Activated CD4-positive, alpha-beta T cell treated with anti-CD3 and anti-CD28 coated beads for 1 hour (primary cell): Measurements from ENCODE around the gene JADE2.
"Not testable (repeated sequence)": the region's sequence is repeated elsewhere in the genome, so short reads cannot be mapped to it uniquely, and the experiment has no call there.

Source experiments
- DNase-seq: peaks from one replicate; pipeline ENCODE4 v3.0.0-alpha.2; 2020

Gene JADE2

DNA sequence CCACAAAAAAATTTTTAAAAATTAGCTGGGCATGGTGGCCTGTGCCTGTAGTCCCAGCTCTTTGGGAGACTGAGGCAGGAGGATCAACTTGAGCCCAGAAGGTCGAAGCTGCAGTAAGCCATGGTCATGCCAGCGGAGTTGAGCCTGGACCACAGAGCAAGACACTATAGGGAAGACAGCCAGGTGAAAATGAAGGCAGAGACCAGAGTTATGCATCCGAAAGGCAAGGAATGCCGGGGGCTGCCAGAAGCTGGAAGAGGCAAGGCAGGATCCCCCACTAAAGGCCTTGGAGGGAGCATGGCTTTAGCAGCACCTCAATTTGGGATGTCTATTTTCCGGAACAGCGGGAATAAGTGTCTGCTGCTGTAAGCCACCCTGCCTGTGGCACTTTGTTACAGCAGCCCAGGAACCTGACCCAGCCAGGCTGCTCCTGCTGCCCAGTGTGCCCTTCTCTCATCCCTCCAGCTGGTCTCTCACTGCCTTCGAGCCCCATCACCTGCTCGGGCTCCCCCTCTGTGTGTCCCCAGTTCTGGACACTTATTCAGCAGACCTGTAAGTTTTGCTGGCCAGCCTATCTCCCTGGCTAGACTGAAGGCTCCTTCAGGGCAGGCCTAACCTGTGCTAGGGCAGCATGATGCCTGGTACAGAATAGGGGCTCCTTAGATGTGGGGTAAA lies 16.8 kb upstream of the JADE2 start:
- no peak for DNase-seq

DNA sequence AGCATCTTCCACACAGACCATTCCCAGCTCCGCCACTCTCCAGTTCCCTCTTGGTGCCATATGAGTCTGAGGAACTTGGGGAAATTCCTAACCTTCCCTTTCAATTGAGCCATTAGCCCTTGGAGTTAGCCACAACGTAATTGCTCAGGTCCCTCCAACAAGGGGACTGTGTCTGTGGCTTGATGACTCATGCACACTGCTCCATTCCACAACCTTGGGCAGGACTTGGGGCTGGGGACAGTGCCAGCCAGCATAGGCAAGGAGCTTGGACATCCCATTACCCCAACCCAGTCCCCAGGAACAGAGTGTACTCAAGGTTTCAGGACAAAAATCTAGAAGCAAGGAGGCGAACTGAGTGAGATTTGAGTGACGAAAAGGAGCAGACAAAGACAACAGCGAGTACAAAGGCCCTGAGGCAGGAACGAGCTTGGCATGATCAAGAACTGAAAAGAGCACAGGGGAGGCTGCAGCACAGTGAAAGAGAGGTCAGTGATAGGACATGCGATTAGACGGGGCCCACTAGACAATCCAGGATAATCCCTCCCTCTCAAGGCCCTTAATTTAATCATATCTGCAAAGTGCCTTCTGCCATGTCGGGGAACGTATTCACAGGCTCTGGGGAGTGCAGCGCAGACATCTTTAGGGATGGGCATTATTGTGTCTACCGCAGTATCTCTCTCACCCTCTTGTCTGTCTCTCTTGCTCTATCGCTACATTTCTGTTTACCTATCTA lies 16.0 kb upstream of the JADE2 start:
- DNase-seq: no peak

DNA sequence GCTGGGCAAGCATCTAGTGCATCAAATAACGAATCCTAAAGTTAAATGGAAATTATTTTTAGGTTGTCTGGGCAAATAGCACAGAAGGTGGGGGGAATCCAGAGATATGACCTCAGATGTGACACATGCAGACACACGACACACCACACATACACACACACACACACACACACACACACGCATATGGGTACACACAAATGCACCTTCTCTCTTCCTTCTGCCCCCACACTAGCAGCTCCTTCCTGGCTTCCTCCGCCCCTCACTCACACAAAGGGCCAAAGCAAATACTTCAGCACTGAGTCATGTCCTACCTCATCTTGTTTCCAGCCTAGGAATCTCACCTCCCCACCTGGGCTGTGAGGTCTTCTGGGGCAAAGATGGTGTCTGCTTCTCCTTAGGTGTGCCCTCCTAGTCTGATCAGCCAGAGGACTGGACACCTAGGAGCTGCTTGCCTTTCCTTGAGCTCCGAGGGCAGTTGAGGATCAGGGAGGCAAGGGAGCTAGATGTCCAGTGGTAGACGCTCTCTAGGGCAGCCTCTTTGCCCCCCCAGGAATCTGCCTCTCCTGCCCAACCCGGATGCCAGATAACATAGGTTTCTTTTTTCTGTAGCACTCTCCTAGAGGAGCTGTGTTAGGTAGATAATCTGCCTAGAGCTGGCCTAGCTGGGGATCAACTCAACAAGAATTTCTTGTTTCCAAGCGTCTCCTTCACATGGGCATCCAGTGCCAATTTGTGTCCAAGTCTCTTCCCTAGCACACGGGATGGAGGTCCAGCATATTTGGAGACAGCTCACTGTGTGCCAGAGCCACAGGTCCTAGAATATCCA lies 14.3 kb upstream of the JADE2 start:
- DNase-seq: no peak

DNA sequence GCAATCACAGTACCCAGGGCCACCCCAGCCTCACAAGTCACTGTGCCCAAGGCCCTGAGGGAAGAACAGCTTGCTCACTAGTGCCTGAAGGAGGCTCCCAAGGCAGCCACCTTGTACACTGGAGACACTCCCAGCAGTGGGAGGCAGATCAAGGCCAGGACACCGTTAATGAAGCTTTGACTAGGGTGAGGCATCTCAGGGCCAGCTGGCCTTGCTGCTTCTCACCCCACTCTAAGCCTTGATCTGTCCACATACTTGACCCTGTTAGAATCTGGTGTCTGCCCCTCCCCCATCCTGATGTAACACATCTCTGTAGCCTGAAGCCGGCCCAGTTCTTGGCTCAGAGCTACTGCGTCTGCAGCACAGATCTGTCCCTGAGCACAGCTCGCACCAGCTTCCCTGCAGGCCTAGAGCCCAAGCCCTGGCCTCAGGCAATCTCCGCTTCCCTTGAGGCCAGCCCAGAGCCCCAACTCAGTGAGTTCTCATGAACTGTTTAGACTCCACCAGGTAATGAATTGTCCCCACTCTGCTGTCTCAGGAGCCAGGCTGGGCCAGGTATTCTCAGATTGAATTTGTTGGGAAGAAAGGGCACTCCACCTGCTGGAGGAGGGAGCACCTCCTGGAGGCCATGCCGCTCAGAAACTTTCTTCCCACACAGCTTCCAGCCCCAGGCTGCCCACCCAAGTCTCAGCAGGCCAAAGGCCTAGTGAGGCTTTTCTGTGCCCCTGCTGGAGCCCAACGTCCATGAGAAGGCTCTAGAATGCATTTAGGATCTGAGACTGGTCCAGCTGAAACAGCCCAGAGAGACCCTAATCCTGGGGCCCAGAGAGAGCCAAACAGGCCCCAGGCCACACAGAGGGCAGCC lies 13.4 kb upstream of the JADE2 start:
- DNase-seq: no peak

DNA sequence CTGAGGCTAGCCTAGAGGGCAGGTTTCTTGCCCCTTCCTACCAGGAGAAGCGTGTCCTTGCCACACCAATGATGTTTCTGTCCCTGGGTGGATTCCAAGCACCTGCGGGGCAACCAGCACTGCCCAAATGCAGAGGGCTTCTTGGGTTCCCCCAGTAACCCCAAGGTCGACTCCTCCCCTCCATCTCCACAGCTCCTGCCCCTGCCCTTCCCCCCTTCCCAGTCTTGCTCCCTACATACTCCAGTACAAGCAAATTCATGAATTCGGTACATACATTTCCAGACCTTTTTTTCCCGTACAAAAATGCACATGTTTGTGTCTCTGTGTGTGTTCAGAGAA lies 12.8 kb upstream of the JADE2 start:
- no peak for DNase-seq

DNA sequence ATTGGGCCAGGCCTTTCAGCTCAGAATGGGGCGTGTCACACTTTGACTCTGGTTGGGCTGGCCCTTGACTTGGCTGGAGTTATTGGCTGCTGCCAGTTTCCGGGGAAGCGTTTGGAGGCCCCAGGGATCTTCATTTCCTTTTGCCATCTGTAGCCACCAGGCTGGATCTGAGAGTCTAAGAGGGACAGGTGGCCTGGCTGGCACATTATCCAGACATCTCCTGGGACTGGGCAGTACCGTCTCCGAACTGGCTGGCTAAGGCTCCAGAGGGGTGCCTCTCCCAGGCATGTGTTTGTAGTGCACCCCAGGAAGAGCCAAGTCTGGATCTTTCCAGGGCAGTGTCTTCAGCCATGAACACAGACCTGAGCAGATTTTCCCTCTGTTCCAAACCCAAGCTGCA lies 9.7 kb upstream of the JADE2 start:
- DNase-seq: no peak

DNA sequence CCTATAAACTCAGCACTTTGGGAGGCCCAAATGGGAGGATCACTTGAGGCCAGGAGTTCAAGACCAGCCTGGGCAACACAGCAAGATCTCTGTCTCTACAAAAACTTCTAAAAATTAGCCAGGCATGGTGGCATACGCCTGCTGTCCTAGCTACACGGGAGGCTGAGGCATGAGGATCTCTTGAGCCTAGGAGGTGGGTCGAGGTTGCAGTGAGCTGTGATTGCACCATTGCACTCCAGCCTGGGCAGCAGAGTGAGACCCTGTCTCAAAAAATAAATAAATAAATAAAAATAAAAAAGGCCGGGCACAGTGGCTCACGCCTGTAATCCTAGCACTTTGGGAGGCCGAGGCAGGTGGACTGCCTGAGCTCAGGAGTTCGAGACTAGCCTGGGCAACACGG lies 8.5 kb upstream of the JADE2 start:
- DNase-seq: not testable (repeated sequence)

DNA sequence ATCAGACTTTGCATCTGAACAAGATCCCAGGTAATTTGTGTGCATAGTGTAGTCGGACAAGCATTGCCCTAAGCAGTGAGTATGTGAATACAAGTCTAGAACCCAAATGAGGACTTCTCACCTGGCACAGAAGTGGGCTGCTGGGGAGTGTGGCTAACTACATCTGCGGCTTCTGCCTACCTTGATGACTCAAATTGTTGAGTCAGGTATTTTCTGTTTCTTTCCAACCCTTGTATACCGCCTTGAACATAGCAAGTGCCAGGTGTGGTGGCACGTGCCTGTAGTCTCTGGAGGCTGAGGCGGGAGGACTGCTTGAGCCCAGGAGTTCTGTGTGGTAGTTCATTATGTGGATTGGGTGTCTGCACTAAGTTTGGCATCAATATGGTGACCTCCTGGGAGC lies 7.9 kb upstream of the JADE2 start:
- DNase-seq: no peak

DNA sequence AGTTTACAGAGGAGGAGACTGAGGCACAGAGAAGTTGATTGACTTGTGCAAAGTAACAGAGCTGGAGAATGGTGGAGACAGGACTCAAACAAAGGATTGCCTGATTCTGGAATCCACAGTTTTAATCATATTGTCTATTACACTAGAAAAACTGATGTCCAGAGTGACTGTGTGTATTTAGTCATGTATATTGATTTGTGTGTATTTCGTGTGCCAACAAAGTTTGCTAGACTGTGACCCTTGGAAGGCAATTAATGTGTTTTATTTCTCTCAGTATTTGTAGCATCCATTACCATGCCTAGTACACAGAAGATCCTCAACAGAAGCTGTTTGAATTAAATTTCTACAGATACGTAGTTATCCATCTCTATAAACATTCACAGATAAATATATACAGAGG lies 5.5 kb upstream of the JADE2 start:
- DNase-seq: no peak

DNA sequence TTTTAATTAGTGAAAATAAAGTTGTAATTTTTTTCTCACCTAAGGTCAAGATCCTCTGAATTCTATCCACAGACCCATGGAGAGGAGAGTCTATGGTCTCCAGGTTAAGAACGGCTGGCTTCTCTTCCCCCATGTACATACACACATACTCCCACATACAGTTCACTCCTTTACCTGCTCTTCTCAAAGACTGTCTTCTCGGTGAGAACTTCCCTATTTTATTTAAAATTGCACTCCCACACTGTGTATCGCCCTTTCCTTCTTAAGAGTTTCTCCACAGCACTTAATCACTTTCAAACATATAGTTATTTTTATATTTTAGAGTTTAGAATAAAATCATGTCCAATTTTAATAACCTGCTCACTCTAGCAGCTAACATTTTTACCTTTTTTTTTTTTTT lies 3.6 kb upstream of the JADE2 start:
- no peak for DNase-seq

DNA sequence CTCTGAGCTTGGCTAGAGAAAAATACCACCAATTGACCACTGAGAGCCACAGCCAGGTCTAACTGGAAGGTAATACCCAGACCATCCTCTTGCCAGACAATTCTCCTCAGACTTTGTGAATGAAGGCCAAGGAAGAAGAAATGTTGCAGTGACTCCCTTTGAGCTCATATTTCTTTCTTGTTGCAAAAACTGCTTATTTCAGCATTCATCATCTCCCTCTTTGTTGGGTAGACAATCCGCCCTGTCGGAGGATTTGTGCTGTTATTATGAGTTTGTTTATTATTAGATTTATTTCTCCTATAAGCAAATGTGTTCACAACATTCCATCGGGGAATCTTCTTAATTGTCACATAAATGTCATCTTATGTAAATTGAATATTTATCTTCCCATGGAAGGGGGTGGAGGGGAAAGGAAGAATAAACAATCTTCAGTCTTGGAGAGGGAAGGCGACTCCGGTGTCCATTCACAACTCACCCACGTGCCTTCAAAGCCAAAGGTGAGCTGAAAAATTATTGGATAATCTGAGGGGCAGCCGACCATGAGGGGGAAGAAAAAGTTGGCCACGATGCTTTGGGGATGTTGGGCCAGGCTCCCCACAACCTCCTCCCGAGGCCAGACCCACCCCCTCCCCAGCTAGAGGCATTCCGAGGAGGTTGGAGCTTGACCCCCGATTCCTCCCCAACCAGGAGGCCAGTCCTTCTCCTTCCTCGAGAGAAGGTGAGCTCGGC lies 1.8 kb upstream of the JADE2 start:
- DNase-seq: no peak

DNA sequence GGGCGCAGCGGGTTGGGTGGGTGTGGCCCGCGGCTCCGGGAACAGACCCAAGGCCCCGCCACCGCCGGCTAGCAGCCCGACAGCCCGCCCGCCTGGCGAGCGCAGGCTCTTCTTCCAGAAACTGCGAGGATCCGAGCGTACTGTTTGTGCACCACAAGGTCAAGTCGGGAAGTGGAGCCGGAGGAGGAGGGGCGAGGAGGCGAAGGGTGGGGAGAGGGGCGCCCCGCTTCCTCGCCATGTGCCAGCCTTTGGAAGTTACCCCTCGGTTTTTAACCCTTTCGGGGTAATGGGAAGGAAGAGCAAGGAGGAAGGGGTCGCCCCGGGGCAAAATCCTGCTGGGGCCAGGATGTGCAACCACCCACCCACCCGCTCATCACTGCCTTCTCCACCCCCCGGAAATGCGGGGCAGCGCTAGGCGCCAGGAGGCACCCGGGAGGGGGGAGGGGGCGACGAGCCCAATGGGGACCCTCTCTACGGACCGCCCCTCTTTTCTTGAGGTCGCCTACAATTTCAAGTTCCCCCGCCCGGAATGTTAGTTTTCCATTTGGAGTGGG lies 1.1 kb upstream of the JADE2 start:
- DNase-seq: peak; percentile 52

DNA sequence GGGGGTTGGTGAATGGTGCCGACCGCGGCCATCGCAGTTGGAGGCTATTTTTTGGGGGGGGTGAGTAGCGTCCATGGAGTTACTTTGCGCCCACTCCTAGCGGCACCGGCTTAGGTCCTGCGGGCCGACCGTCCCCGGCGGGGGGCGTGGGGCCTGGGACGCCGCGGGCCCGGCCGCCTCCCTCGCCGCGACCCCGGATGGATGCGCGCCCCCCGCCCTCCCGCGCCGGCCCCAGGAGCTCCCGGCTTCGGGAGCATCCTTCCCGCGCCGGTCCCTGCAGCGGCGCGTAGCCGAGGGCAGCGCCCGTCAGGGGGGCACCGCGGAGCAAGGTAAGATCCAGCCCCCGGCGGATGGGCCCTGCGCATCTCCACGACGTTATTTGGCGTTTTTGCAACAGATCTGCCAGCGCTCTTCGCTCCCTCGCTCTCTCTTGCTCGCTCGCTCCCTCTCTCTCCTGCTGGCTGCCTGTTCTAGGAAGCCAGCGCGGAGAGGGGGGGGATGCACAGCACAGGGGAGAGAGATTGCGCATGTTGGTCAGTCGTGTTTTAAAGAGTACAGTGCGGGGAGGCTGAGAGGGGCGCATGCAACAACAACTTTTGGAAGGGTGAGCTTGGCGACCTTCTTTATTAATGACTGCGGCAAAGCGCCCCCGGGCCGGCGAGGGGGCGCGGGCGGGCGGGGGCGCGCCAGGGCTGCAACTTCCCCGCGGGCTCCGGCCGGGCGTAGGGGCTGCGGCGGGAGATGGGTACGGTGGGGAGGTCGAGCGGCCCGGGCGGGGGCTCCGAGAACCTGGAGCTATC lies 413 bp downstream of the JADE2 start:
- DNase-seq: peak; percentile 38

DNA sequence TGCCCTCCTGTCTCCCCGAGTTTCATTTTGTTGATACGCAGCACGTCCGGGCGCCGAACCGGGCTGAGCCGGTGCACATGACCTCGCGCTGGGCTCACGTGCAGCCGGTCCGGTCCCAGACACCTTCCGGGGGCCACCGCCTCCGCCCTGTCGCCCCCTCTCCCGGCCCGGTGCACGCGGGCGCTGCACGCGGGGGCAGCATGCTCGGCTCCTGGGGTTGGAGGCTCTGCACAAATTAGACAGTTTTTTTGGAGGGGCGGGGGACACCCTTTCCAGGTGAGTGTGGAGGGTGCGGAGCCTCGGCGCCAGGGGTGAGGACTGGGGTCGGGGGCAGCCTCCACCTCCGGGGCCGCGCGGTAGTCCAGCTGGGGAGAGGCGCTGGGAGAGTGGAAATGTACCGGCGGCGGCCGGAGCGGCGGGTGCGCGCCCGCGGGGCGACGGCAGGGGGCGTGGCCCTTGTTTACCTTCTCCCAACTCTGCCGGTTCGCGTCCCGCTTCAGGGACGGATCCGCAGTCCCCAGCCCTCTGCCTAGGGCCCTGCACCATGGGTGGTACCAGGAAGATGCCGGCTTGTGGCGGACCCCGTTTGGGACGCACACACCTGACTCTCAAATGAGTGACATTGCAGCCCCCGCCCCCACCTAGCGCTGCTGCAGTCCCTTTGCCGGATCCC lies 1.1 kb downstream of the JADE2 start:
- peak; percentile 38 for DNase-seq

DNA sequence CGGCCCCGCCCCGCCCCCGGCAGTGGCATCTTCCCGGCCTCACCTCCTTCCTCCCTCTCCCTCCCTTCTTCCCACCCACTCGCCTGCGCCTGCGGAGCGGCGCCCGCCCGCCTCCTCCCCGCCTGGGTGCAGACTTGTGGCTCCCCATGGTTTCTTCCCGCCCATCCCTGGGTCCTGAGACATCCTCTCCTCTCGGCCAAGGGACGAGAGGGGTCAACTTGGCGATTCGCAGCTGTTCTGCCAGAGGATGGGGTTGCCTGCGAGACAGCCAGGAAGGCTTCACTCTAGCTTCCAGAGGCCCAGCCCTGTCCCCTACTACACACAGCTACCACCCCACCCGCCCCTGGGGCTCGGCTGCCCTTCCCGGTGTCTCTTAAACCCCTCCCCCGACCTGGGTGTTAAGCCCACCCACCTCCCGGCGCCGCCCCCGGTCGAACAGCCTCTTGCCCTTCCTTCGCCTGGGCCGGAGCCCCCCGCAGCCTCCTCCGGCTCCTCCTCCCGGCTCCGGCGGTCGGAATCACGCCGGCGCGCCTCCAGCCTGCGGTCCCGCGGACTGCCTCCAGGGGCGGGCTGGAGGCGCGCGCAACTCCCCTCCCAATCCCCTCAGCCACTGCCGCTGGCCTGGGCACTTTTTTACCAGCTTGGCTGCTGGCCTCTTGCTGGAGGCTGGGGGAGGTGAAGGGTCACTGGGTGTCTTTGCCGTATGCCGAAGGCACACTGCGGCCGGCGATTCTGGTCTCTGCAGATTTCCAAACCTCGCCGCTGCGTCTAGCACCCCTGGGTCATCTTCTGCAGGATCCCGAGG lies 1.9 kb downstream of the JADE2 start:
- peak; percentile 51 for DNase-seq

DNA sequence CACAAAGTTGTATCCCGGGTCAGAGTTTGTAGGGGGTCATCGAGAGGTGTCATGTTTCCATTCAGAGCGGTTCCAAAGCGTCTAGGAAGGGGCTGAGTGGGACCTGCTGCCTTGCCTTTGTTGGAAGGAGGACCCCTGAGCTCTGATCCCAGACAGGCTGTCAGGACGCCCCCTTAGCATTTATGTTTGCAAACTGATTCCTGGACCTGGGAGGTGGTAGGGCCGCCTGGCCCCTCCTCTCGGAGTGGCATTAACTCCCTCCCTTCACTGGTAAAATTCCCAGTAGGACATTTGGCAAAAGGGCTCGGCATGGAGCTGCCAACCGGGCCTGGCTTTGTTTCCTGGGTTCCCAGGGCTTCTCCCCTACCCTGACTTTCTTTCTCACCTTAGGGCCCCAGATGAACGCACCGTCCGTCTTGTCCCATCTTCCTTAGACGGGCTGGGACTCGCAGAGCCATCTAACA lies 2.5 kb downstream of the JADE2 start:
- no peak for DNase-seq

DNA sequence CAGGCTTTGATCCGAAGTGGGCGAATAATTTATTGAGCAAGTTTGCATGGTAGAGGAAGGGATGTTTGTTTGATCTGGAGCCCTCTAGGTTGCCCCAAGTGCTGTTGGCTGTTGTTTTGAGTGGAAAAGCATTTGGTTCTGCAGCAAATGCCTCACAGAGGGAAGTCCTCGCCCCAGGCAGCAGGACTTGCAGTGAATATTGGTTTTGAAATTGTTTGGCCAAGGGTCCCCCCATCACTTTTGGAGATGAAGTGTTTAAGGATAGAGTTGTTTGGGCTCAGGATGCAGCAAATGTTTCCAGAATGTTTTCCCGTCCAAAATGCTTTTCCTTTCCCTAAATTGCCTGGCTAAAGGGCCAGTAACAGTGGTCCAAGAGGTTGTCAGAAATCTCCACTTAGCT lies 3.1 kb downstream of the JADE2 start:
- no peak for DNase-seq

DNA sequence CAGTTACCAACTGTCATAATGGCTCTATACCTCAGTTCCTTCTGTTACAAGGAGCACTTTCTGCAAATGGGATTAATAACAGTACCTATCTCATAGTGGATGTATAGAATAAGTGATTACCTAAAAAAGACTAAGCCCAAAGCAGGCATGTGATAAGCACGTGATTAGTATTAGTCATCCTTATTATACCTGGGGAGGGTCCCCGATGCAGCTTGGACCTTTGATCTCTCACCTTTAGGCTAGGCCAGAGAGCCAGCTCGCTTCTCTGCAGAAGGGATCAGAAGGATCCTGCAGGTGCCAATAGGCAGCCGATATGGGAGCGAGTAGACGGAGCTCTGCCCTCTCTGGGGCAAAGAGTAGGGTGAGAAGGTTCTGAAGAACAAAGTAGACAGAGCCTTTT lies 4.0 kb downstream of the JADE2 start:
- DNase-seq: no peak

DNA sequence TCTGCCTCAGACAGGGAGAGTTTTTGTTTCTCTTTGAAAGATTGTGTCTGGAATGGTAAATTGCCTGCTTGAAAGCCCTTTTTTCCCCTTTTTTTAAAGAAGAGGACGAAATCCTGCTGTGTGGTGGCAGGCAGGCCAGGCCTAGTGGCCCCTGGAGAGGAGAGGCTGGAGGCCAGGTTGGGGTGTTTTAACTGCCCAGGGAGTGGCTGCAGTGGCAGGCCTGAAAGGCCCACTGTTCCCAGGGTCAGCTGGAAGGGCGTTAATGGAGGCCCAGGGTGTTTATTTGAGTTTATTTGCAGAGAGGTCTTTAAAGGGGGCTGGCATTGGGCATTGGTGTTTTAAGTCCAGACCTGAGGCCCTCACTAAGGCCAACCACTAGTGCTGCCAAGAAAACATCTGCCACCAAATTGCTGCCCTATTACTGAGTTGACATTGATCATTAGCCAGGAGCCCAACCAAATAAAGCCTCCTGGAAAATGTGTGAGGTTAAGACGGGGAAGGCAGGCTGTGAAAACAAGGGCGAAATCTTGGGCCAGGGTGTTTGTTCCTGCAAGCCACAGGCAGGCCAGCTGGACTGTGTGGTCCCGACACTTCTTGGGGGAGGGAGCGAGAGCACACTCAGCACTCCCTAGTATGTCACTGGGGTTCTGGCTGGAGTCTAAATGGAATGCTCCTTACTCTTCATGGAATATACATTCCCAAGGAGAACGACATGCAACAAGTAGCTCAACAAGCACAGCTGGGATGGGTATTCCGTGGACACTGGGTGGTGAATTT lies 5.0 kb downstream of the JADE2 start:
- DNase-seq: no peak
